ENCODE results near the gene PRKCE.

DNA sequence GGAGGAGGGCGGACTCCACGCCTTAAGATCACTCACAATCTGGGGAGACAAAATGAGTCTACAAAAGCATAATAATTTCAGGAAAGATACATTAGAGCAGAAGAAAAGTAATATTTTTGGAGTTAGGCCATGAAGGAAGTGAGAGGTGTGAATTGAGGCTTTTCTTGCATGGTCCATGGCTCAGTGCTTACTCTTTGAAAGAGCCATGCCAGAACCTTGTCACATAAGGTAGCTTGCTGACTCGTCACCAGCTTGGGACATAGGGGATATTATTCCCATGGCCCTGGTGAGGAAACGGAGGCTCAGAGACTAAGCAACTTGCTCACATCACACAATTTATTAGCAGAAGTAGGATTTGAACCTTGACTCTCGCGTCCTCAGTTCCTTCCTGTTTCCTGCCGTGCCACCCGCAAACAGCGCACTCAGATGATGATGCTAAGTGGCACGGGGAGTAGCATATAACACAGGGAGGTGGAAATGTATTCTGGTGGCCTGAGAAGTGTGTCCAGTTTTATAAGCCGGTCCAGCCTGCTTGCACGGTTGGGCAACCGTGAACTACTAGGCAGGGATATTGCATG lies 333.5 kb downstream of the PRKCE start:
- TF ChIP-seq POLR2A (IDR thresholded peaks at IDR 0.05) = no peak
- TF ChIP-seq, protein P1, sequence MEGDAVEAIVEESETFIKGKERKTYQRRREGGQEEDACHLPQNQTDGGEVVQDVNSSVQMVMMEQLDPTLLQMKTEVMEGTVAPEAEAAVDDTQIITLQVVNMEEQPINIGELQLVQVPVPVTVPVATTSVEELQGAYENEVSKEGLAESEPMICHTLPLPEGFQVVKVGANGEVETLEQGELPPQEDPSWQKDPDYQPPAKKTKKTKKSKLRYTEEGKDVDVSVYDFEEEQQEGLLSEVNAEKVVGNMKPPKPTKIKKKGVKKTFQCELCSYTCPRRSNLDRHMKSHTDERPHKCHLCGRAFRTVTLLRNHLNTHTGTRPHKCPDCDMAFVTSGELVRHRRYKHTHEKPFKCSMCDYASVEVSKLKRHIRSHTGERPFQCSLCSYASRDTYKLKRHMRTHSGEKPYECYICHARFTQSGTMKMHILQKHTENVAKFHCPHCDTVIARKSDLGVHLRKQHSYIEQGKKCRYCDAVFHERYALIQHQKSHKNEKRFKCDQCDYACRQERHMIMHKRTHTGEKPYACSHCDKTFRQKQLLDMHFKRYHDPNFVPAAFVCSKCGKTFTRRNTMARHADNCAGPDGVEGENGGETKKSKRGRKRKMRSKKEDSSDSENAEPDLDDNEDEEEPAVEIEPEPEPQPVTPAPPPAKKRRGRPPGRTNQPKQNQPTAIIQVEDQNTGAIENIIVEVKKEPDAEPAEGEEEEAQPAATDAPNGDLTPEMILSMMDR (IDR thresholded peaks at IDR 0.05) = no peak
- no peak for TF ChIP-seq POLR2AphosphoS5 (IDR thresholded peaks at IDR 0.05)
